ENCODE results near the gene NCAM1.
A peak's percentile ranks its signal among the peaks of the same experiment; 100 is the strongest.

NCAM1 gene

DNA sequence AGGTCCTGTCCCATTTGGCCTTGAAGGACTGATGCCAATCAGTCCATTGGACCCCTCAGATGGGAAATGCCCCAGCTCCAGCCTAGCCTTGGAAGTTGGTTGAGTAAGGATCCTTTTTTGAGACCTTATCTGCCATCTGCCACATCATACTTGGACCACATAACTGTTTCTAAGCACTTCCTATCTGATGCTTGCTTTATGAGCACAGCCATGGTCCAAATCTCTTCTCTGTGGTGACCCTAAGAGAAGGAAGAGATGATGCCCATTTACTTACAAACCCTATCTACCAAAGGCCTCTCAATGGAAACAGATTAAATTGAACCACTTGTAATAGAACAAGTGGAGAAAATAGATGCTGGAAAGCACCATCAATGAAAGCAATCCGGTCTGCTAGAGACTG, 299.3 kb downstream of the NCAM1 start:
- no peak for DNase-seq

DNA sequence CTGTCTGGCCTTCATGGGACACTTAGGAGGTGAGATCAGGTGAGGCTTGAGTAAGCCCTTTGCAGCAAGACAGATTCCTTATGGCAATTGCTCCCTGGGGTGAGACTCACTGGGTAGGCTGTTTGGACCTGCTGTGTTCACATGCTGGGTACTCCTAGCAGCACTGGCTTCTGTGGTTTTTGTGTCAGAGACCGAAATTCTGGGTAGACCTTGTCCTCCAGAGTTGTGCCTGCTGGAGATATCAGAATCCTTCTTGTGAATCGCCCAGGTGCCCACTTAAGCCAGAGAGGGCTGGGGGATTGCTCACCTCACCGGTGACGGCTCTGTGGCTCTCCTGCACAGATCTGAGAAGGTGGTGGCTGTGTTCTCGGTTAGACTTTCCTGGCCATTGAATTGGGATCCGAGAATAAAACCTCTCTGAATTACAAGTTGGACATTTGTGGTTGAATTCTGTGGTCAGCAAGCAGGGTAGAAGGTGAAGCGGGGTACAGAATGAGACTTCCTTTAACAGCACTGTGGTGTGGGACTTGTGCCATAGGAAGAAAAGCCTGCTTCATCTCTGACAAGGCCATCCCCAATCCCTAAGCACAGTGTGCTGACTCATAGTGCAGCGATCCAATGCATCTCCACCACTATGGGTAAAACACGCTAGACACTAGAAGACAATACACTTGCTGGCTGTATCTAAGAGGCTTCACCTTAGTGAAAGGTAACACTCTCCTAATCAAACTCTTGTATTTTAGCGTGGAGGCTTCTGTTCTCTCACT, 300.7 kb downstream of the NCAM1 start:
- no peak for DNase-seq

DNA sequence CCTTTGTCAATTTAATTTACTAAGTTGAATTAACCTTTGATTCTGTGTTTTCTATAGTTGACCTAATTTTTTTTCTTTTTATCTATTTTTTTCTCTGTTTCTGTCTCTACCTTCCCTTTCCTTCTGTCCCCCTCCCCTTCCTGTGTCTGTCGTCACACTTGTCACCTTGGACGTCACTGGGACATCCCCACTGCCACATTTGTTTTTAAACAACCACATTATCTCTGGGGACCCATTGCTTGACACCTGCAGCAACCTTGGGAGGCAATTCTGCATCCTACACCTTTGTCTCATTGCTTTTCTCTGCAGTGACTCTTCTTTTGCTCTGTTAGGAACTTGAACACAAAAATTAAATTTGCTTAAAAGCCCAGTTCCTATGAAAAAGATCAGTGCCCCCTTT, 301.4 kb downstream of the NCAM1 start:
- DNase-seq = no peak

DNA sequence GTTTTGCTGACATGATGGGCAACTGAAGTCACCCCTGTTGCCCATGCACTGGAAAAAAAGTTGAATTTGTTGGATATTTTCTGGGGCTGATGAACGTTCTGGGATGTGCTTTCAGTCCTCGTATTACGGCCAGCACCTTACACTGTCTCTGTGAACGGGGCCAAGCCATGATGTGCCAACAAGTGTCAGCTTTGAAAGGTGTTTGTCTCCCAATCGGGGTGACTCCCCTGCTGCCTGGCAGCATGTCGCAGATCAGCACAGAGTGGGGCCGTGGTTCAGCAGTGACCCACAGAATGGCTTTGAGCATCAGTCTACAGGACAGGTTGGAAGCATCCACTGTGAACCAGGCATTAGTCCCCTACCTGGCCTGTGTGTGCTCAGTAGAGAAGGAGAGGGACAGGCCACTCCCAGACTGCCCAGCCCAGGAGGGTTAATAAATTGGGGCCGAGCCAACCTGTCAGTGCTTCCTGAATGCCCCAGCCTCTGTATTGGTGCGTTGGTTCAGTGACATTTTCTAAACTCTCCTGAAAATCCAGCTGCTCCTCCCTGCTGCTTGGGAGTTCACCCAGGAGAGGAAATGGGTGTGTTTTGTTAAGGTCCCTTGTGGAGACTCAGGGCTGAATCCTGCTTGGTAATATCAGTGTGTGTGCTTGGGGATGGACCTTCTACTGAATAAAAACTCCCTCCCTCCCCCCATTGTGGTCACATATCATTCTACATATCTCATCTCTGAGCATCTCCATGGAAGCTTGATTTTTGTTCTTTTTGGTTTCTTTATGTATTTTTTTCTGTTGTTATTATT, 302.4 kb downstream of the NCAM1 start:
- no peak for DNase-seq

DNA sequence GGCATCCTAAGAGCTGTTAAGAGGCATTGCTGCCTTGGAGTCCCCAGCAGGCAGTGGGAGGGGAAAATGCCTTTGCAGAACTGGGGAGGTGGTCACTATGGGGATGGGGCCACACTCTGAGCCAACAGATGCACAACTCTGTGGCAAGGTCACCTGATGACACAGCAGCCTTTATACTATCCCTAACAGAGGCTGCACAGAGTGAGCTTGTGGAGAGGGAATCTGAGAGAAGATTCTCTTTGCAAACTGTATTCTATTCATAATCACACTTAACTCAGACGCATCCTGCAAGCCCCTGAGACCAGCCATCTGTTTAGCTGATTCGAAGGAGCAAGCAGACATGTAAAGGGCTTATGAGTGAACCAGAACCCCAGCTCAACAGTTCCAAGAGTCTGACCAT, 304.1 kb downstream of the NCAM1 start:
- DNase-seq = no peak

DNA sequence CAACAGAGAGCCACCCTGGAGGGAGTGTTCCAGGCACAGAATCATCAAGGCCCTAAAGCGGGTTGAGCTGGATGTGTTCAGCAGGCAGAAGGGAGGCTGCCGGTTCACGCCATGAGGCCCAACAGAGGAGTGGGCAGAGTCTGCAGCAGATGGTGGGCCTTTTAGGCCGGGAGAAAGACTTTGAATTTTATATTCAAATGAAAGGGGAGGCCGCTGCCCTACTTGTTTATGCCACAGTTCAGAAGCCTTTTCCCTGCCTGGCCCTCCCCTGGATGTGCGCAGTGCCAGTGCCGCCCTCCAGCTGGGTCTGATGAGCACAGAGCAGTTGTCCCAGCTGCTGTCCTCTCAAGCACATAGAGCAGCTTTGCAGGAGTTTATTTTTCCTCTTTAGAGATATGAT, 306.3 kb downstream of the NCAM1 start:
- DNase-seq = peak; percentile 89

DNA sequence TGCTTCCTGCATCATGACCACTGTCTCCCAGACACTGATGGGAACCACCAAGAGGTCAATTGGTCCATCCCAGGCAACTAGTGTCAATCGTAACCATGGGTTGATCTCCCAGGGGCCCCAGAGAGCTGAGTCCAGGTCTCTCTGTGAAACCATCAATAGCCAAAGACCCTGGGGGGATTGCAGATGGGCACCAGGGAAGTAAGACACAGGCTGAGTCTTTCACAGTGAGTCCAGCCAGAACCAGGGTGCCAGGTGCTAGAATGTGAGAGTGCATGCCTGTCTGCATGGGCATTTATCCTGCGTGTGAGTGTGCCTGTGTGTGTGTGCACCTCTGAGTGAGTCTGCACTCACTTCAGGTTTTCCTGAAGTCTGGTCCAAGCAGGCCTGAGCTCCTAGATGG, 307.9 kb downstream of the NCAM1 start:
- no peak for DNase-seq

DNA sequence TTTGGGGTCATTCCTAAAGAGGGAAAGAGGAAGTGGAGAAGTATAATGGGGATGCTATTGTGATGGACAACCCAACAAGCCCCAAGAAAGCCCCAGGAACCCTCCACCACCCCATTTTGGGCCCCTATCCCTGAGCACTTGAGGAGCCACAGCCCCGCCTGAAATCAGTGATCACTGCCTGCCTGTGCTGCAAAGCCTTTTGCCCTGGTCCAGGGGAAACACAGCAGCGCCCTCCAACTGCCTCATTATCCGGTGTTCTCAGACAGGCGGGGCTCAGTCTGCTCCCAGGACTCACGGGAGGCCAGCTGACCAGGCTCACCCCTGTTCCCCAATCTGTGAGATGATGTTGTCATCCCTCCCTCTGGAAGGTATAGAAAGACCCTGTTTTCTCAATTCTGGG, 308.4 kb downstream of the NCAM1 start:
- no peak for DNase-seq

DNA sequence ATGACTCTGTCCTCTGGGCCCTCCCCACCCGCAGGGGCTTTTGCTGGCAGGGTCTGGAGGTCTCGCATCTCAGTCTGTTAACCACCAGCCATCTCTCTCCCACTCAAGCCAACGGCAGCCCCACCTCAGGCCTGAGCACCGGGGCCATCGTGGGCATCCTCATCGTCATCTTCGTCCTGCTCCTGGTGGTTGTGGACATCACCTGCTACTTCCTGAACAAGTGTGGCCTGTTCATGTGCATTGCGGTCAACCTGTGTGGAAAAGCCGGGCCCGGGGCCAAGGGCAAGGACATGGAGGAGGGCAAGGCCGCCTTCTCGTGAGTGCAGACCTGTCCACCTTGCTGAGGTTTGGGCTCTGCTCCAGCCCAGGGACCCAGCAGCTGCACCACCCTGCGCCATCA, 308.9 kb downstream of the NCAM1 start:
- DNase-seq = no peak

DNA sequence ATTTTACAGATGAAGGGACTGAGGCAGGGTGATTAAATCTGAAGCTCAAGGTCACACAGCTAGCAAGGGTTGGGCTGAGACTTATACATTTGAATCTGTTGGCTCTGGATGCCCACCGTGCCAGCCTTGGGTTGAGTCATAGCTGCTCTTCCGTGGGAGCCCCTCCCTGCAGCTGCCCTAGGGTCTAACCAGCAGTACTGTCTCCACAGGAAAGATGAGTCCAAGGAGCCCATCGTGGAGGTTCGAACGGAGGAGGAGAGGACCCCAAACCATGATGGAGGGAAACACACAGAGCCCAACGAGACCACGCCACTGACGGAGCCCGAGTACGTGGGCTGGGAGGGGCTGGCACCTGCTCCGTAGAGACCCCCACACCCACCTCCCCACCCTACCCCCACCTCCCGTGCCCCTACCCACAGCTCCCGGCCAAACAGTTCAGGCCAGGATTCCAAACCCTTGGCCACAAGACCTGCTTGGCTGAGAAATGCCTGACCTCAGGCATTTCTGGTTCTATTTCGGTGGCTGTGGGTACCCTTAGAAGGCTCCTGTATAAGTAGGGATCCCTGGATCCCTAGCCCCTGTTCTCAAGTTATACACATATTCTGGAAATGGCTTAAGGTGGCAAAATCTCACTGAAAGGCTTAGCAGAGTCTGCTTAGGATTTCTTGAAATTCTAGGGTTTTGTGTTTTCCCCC, 310.5 kb downstream of the NCAM1 start:
- DNase-seq = no peak

DNA sequence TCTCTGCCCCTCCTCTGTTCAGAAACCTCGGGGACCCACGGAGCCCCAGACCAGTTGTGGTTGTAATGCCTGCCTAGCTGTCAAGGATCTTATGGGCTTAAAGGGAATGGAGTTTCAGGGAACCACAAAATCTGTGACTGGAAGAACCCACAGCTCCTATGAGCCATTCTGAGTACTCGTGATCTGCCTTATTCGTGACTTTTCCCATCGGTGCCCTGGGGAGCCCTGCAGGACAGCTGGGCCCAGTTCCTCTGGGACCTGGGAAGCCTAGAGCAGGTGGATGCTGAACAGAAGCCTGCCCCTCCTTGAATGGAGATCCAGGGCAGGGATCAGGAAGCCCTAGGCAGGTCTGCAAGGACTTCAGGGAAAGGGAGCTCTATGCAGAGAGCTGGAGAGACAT, 311.1 kb downstream of the NCAM1 start:
- DNase-seq = no peak

DNA sequence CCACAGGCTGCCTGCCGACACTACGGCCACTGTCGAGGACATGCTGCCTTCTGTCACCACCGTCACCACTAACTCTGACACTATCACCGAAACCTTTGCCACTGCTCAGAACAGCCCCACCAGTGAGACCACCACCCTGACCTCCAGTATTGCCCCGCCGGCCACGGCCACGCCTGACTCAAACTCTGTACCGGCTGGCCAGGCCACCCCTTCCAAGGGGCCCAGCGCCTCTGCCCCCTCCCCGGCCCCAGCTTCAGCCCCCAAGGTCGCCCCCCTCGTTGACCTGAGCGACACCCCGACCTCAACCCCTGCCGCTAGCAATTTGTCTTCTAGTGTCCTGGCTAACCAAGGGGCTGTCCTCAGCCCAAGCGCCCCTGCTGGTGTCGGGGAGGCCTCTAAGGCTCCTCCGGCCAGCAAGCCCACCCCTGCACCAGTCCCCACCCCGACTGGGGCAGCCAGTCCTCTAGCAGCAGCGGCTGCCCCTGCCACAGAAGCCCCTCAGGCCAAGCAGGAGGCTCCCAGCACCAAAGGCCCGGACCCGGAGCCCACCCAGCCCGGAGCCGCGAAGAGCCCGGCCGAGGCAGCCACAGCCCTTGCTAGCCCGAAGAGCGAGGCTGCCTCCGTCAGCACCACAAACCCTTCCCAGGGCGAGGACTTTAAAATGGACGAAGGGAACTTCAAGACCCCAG, 311.9 kb downstream of the NCAM1 start:
- no peak for DNase-seq

DNA sequence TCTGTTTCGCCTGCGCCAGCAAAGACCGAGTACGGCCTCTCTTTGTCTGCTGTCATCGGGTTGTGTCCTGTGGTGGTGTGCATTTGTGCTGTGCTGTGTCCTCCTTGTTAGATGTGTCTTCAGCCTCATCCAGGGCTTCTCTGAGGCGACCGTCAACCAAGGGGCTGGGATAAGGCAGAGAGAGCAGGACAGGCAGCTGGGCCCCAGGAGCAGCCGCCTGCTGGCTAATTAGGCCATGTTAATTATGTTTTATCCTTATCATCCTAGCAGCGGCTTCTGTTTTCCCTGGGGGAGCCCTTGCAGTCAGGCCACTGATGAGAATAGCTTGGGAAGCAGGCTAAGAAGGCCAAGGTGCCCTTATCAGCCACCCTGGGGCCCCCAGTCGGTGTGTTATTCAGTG, 312.5 kb downstream of the NCAM1 start:
- DNase-seq = no peak

DNA sequence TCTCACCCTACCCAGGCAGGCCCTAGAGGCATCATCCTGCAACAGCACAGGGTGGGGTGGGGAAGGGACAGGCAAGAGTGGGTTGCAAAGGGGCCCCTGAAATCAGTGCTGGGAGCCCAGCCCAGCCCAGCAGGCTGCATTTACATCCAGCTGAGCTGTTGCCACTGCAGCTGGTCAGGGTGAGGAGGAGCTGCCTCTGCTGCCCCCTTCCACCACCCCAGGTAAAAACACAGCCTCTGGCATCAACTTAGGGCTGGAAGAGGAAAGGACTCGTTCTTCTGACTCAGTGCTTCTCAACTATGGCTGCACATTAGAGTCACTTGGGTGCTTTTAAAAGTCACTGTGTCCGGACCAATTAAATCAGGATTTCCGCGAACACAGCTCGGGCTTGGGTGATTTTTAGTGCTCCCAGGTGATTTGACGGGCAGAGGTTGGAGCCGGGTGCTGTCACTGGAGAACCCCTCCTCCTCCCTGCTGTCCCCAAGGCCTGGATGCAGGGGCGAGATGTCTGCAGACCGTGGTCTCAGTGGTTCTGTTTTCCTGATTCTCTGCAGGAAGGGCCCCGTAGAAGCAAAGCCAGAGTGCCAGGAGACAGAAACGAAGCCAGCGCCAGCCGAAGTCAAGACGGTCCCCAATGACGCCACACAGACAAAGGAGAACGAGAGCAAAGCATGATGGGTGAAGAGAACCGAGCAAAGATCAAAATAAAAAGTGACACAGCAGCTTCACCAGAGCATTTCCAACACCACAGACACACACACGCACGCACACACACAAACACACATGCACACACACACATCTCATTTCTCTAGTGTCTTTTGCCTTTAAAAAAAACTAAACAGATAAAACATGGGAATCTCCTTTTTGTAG, 313.7 kb downstream of the NCAM1 start:
- peak; percentile 39 for DNase-seq

DNA sequence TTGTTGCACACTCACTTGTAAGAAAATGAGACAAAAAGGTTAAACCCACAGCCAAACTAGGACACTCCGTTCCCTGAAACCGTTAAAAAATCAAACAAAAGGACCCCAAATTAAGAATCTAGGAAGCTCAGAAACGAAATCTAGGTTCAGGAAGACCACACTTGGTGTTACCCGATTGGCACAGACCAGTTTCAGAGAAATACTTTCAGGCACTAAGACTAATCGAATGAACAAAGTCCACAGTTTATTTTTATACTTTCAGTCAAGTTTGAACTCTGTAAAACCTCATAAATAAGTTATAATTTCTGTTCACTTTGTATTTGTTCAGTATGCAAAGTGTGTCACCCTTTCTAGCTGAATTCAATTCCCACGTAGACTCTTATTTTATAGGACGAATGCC, 314.4 kb downstream of the NCAM1 start:
- DNase-seq = no peak

DNA sequence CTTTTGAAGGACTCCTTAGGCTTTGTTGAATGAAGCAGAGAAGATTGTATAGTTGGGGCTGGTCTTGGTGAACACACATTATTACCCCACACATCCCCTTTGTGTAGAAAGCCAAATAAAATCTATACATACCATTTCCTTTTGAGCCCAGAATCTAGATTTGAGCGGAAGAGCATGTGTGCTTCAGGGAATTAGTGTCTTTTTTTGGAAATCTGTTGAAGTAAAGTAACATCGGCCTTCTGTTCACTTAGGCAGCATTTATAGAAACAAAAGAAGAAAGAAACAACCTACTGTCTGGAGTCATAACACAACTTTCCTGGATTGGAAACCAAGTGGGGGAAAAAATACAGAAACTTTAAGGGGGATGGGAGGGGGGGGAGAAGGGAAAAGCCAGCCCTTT, 315.2 kb downstream of the NCAM1 start:
- no peak for DNase-seq

DNA sequence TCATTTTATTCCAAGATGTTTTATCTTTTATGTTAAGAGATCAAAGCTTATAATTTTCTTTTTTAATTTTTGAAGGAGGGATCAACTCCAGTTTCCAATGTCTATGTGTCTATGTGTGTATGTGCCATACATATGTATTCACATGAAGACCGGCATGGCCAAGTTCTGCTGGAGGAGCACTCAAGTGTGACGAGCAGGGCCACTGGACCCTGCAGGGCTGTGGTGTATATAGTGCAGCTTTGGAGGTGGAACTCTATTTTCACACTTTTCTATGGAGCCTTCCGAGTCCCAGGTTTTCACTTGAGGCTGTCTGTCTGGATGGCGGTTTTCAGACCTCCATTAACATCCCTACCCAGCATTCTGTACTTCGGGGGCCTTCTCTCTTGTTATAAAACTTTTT, 316.7 kb downstream of the NCAM1 start:
- DNase-seq = no peak

DNA sequence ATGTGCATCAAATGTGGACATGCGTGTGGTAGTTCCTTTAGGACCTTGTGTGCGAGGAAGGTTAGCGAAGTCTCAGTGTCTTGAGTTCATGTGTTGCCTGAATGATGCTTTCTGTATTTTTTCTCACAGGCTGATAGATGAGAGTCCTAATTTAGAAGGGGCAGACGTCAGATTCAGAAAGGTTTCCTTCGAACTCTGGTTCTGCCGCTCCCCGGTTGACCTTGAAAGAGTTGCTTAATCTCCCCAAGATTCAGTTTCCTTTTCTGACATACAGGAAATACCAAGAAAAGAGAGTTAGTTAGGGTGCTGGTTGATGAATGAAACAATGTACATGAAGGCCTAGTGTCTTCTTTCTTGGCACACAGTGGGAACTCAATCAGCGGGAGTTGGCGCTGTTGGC, 317.3 kb downstream of the NCAM1 start:
- no peak for DNase-seq

DNA sequence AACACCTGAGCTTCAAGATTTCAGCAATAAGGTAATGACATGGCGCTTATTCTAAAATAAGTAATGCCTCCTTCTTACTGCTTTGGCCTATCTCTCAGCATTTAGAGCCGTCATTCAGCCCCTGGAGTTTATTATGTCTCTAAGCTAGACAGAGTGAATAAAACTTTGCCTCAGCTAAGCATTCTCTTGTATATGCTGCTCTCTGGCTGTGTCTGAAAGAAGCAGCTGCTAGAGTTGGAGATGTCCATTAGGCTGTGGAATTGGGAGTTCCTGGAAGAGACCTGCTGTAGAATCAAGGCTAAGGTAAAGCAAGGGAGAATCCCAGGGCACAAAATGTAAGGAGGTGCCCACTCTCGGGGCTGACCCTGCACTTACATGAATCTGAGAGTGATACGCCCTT, 317.7 kb downstream of the NCAM1 start:
- no peak for DNase-seq

DNA sequence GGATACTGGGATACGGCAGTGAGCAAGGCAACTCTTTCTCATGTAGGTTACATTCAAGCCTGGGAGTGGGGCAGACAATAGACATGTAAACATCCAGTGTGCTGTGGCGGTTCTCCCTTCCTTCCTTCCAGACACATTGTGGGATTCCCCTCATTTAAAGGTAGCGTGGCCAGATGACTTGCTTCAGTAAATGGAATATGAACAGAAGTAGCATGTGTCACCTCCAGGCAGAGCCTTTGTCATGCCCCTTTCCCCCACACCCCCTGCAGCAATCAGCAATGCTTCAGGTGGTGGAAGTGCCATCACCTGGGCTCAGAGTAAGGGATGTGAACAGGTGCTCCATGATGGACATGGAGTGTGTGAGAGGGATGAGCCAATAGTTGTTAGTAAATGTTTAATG, 318.4 kb downstream of the NCAM1 start:
- no peak for DNase-seq

DNA sequence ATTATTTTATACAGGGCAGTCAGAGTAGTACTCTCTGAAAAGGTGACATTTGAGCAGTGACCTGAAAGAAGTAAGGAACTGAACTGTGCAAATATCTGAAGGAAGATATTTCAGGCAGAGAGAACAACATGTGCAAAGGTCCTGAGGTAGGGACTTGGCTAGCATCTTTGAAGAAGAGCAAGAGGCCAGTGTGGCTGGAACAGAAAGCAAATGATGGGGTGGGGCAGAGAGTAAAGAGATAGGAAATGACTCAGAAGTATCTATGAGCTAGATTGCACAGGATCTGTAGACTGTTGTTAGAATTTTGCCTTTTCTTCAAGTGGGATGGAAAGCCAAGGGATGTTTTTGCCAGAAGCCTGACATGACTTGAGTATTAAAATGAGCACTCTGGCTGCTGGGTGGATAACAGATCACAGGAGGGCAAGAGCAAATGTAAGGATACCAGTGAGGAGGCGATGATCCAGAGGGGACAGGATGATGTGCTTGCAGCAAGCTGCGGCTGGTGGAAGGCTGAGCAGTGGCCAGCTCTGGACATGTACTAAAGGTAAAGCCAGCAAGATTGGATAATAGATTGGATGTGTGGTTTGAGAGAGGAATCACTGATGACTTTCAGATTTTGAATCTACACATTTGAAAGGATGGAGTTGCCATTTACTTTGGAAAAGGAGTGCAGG, 320.0 kb downstream of the NCAM1 start:
- DNase-seq = no peak
